Kidney tubule cell (primary cell): ENCODE results near the gene TUBA4B.

Source experiments
- DNase-seq: peaks from one replicate; pipeline ENCODE4 v3.0.0-alpha.2; 2018; ENCODE audit warnings: low spot score

The TUBA4B gene

DNA sequence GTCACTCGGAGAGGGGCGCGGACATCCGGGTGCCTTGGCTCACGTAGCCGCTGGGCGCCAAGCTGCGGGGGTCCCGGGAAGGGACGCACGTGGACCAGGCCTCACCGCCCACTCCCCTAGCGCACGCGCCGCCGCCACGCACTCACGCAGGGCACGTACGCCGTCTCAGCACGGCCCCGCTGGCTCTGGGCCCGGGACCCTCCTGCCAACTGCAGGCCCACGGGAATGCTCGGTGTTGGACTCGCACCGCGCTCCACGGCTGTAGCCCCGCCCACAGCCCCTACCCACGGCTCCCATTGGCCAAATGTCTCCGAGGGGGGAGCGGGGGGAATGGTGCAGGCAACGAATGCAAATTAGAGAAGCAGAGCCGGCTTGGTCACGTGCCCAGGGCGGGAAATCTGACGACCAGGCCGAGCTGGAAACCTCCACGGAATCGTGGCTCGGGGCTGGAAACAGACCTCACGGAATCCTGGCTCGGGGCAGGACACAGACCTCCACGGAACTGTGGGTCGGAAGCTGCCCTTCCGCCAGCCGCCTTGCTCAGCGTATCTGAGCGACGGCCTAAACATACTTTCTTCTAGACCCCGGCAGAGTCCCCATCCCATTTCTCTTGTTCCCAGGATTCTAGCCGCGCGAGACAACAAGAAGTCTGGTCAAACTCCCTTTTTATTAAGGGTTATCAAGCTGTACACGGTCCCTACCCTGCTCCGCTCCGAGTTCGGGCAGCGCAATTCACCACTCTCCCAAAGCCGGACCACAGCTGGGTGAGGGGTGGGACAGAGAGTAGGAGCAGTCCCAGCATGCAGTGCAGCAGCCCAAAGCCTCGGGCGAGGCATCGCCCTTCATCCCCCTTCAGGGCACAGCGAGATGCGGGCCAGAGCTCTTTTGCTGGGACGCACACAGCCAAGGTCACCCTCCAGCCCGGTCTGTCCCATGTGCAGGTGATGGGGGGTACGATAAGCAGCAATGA lies 34.0 kb upstream of the TUBA4B start, which contains the start of gene ABCB6:
Gene ABCB6, minus strand, starts transcription at position 227 of the 970 bp plus-strand sequence. CDS start 285 bp downstream, outside the sequence.
- peak; percentile 84 for DNase-seq

DNA sequence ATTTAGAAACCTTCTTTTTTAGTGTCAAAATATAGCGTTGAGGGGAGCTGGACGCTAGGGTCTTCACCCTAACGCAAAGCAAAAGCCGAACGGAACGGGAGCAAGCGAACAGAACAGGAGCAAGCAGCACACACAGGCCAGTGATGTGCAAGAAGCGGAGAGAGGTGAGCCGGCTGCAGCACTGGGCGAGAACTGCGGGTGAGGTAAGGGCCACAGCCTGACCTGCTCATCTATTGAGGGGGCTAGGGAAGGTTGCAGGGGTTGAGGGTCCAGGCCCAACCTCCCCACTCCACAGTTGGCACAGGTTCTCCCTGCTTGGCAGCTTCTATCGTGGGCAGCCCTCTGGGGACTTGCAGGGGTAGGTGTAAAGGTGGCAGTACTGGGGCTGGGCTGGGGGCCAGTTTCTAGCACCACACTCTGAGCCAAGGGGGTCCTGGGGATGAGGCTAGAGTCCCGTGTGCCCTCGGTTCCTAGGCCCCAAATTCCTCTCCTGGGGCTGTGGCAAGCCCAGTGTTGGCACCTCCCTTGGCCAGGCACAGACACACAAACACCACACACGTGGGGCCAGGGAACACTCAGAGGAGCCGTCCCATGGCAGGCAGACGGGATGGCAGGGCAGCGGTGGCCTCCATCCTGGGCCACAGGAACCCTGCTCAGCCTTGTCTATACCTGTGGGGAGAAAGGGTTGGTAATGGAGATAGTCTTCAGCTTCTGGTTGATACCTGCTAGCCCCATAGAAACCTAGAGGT lies 33.1 kb upstream of the TUBA4B start:
- DNase-seq, result no peak

DNA sequence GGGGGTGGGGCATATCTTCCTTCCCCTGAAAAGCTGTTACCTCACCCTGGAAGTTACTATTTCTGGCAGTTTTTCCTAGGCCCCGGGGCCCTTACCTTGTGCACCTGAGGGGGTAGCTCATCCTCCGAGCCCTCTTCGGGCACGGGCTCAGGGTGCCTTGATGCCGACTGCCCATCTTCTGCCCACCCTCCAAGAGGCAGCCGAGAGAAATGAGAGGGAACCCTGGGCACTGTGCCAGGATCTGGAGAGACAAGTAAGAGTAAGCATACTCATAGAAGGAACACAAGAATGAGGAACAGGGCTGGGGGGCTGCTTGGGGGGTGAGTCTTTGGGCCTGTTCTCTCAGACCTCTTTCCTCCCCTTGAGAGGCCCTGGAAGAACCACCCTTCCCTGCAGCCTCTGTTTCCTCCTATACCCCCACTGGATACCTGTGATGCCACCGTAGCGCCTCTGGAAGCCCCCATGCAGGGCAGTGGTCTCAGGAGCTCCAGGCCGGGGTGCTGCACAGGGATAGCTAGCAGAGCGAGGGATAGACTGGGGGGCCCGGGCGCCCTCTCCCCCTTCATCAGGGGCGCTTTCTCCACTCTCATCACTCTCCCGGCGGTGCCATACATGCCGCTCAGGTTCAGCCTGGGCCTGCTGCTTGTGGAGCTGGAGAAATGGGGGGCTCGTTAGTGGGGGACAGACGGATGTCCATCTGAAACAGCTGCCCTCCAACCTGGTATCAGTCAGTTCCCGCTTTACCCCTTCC lies 32.2 kb upstream of the TUBA4B start:
- DNase-seq, result no peak

DNA sequence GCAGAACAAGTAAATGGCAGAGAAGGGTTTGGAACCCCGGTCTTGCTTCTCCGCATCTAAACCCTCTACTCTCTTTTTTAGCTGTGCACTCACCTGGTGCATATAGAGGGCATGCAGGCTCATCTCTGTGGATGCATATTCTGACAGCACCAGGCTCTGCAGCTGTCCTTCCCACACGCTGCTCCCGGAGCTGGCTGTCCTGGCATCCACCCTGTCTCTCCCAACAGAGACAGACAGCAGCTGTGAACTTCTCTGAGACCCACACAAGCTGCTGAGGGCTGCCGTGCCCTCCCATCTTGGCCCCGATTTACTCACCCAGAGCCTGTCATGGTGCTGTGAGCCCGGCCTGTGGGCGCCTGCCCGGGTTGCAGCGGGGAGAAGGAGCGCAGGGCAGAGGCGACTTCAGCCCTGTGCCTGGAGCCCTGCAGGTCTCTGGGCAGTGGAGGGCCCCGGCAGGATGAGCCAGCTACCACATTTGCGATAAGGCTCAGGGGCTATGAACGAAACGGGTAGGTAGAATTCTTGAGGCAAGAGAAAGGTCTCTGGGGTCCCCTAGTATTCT lies 31.0 kb upstream of the TUBA4B start:
- no peak for DNase-seq

DNA sequence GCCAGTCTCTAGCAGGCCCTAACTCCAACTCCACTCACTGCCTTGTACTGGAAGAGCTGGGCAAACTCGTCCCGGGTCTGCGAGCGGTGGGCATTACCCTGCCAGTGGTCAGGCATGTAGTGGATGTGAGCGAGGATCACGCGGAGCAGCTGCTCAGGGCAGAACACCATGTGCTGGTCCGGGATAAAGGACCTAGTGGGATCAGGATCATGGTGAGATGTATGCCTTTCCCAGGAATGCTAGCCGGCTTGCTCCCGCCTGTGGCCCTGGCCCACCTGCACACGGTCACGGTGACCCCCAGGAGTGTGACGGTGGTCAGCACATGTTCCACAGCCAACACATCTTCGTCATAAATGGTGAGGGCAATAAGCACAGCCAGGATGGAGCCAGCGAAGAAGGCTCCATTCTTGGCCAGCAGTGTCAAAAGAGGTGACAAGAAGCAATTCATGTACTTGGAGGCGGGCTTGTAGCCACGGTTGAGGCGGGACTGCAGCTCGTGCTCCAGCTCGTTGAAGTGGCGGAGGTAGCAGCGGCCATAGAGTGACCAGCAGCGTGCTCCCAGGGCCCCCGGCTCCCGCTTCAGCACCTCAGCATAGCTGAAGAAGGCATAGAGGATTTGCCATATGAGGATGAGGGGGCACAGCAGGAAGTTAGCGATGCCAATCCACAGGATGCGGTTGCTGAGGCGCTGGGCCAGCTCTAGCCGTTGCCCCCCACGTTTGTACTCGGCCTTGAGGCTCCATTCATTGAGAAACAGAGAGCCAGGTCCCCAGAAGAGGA lies 29.0 kb upstream of the TUBA4B start:
- DNase-seq, result no peak

DNA sequence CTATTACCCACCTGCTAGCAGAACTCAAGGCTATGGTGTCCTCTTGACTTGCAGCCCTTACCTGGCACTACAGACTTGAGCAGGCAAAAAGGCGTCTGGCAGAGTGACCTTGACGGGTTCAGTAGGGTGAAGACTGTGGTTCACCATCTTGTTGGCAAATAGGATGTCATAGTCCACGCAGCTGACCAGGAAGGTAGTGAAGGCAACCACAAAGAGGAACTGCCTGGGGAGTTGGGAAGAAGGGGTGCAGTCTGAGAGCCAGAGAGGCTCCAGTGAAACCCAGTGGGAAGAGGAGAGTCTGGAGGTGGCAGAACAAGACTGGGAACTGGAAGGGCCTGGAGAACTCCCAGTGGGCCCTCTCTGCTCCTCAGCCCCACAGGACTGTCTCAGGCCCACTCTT lies 27.7 kb upstream of the TUBA4B start:
- no peak for DNase-seq

DNA sequence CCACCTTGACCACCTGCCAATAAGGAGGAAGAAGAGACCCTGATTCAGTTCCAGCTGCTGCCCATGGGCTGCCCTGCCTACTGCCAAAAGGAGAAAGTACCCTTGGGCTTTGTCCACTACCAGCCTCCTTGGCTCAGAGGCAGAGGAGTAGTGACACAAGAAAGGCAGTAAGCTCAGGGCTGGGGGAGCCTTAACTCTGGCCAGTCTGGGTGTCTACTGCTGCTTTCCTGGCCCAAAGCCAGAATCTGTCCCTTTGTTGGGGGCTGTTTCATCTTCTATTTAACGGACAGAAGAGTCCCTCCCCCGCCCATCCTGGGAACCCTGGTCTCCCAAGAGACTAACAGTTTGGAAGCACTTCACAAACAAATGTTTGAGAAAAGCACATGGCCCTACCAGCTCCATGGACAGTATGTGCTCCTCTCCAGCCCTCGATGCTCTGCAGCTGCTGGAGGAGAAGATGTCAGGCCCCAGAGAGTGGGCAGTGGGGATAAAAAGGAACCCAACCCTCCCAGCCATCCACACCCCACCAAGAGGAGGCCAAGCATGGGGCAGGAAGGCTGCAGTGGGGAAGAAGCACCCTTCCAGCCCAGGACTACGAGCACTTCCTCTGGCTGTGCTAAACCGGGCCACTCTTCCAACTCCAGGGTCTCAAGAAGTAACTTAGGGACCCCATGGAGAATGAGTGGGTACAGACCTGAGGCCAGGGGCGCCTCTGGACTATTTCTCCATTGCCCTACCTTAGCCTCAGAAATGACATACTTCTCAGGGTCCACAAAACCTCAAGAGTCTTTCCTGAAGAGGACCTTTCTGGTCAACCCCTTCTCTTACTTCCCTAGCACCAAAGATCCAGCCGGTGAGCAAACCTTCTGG lies 24.8 kb upstream of the TUBA4B start:
- DNase-seq, result no peak

DNA sequence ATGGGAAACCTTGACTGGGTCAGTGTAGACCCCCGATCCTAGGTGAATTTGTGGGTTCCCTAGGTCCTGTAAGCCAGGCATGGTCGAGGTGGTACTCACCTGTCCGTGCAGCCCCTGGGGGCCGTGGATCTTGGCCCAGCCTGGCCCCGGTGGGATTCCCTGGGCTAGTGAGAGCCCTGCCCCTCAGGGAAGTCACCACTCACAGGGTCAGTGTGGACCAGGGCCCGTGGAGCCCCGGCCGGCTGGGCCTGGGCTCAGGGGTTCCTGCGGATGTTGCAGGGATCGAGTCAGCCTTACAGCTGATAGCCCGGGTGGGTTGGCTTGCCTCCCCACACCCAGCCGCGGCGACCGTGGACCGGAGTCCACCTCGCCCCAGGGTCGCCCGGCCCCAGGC lies 24.1 kb upstream of the TUBA4B start:
- DNase-seq, result no peak

DNA sequence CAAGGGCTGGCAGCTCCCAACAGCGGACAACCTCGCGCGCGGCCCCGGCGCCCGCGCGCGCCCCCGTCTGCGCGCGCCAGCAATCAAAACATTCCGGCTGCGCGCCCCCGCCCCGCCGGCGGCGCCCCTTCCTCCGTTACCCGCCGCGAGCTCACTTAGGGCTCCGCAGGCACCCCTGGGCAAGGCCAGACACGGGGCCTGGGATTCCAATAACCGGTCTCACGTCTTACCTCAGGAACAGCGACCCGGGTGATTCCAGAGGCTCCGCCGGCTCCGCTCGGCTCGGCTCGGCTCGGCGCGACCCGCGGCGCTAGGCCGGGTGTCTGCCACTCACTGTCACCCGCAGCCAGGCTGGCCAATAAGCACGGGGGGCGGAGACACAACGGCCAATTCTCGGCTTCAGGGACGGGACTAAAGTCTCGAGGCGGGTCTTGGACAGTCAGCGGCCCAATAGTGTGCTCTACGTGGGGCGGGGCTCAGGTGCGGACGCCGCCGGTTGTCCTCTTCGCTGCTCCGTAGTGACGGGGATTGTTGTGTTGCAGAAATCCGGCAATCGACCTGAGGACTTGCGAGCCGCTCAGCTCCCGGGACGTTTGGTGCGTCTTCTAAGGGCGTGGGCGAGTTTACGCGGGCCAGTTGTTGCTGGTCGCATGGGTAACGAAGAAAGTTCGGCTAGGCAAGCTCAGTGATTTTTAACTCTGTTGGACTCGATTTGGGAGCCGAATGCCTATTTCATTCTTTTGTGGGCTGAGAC lies 23.6 kb upstream of the TUBA4B start, which contains the start of the genes ANKZF1 and ATG9A:
Gene ANKZF1, plus strand, starts transcription at position 502 of the 754 bp plus-strand sequence. CDS start 452 bp downstream, outside the sequence.
Gene ATG9A, minus strand, starts transcription at position 332 of the 754 bp plus-strand sequence. CDS start 1,612 bp downstream, outside the sequence.
- peak; percentile 99 for DNase-seq

DNA sequence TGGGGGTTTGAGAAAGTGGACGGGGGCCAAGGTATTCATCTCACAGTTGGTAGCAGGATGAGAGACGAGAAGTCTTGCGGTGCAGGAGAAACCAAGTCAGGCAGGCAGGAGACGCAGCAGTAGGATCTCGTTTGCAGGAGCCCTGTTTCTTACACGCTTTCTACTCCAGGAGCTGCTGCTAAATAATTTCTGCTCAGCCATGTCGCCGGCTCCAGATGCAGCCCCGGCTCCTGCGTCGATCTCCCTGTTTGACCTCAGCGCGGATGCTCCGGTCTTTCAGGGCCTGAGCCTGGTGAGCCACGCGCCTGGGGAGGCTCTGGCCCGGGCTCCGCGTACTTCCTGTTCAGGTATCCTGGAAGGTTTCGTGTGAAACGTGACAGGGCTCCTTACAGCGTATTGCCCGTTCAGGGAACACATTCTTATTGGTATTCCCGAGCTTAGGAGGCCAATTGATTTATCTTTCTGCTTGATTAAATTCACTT lies 22.9 kb upstream of the TUBA4B start:
- DNase-seq, result peak; percentile 84

DNA sequence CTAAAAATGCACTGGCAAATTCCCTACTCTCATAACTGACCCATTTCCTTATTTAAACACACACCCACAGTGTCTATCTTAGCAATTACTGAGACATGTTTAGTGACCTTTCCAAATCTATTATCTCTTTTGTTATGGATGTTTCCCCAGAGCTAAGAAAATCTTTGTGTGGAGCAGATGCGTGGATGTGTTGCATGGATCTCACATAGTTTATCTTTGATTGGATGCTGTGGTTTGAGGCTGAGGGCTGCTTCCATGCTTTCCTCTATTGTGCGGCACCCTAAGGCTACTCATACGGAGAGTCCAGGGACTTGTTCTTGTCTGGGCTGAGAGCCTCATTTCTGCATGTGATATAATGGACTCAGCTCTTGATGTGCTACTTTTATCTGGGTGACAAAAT lies 18.7 kb upstream of the TUBA4B start:
- DNase-seq, result no peak

DNA sequence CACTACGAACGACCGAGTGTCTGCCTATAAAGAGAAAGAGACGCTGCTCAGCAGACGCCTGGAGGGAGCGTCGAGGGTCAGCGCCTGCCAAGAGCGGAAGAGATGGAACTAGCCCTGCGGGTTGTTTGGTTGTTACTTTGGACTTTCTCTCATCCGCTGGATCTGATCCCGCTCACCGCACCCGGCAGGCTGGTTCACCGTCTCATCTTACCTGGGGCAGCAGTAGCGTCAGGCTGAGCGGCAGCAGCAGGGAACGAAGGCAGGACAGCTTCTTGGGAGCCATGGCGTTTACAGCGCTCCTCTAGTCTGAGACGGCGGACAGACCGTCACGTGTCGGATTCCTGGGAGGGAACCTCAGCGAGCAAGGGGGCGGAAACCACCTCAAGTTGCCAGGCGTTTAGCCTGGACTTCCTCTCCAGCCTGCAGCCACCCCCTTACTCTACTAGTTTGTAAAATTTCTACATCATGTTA lies 9.7 kb upstream of the TUBA4B start:
- DNase-seq, result peak; percentile 61

DNA sequence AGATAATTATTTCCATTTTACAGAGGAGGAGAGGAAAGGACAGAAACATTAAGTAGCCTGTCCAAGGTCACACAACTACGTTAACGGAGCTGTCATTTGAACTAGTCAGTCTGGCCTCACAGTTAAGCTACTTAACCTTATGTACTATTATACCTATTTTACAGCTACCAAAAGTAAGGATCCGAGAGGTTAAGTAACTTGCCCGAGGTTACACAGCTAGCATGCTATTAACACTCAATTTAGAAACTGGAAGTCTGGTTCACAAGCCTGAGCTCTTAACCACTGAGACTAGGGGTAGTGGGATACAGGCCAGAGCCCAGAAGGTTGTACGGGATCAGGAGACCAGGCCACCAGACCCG lies 8.3 kb upstream of the TUBA4B start:
- DNase-seq, result no peak

DNA sequence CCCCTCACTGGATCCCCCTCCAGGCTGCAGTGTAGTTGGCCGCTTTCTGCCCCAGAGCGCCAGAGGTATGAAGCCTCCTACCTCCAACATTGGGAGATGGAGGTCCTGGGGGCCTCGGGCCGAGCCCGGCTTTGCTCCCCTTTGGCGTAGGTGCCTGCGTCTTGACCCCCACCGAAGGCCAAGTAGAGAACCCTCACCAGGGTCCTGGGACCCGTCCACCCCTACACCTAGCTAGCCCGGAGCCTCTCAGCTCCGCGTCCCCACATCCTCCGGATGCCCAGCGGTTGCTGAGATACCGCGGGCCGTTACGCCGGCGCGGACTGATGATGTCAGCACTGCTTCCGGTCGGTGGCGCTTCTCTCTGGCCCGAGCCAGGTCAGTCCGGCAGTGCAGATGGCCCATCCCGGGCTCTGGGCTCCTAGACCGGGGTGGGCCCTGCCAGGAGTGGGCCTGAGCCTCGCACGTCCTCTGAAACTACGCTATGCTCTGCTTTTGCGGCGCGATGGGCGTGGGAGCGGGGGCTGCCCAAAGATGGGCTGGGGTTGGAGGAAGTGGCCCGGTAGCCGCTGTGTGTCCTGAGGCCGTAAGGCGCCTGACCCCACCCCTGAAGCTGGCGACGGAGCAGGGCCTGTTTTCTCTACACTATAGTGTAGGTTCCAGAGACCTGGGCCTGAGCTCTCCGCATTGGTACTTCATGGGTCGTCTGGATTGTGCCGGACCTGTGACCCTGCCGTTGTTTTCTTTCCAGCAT lies 7.7 kb upstream of the TUBA4B start, which contains the start of the genes GLB1L and STK16:
Gene GLB1L, minus strand, starts transcription at position 297 of the 751 bp plus-strand sequence. CDS start 1,871 bp downstream, outside the sequence.
Gene STK16, plus strand, starts transcription at position 332 of the 751 bp plus-strand sequence. CDS start 521 bp downstream, outside the sequence.
- peak; percentile 94 for DNase-seq

DNA sequence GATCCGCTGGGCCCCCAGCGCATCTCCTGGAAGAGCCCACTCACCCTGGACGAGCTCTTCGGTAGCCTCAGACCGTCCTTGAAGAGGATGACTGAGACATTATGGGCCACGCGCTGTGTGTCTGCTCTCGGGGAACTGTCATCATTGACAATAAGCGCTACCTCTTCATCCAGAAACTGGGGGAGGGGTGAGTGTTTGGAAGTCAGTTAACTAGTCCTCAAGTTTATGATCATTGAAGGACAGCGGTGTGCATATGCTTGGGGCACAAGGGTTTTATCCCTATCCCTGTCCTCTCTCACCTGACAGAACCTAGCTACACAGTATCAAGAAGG lies 7.2 kb upstream of the TUBA4B start:
- DNase-seq, result peak; percentile 25

DNA sequence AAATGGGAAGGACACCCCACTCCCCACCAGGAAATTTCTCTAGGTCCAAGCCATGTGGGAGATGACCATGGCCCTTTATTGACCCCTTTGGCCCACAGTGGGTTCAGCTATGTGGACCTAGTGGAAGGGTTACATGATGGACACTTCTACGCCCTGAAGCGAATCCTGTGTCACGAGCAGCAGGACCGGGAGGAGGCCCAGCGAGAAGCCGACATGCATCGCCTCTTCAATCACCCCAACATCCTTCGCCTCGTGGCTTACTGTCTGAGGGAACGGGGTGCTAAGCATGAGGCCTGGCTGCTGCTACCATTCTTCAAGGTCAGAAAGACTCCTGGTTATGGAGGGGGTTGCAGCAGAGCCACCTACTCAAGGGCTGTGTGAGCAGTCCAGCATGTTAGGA lies 6.5 kb upstream of the TUBA4B start:
- DNase-seq, result no peak

DNA sequence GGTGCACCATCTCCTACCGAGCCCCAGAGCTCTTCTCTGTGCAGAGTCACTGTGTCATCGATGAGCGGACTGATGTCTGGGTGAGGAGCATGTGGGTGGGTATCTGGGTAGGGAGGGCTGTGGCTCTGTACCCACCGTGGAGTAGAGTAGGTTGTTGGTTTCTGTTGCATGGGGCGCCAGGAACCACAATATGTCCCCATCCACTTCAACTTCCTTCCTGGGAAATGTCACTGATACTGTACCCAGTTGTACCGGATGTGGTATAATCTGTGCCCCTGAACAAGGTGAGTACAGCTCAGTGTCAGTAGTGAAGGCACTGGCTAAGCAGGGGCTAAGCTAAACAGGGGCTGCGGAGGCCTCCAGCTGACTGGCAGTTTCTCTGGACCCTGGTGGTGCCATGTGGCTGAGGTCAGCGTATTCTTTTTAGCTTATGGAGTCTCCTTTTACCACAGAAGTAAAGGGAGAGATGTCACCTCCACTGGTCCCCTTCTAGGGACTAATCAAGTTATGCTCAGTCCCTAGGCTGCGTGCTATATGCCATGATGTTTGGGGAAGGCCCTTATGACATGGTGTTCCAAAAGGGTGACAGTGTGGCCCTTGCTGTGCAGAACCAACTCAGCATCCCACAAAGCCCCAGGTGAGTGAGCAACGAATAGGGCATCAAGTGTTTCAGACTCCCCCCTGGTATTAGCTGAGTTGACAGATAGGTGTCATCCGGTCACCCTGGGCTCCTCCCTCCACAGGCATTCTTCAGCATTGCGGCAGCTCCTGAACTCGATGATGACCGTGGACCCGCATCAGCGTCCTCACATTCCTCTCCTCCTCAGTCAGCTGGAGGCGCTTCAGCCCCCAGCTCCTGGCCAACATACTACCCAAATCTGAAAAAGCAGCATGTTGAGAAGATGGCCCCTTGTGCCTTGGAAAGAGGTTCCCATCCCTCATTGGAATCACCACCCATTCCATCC lies 5.1 kb upstream of the TUBA4B start:
- DNase-seq, result peak; percentile 30
